Measurements from ENCODE around the gene RFTN1.

- TF ChIP-seq CTCF (IDR thresholded peaks at IDR 0.05) (no peak), POLR2A (IDR thresholded peaks at IDR 0.05) (no peak)
These were observed 109.1 kb downstream of the RFTN1 start for GRCh38 chr3:16404349-16404895.

All from testis (tissue), 2 donors.